ENCODE measurements around the gene NUBP2. TPM values are rescaled to one million over a fixed set of nuclear protein-coding genes. Genes with fewer than 3 reads are reported as not detected.

Gene NUBP2
- total and polyA plus RNA-seq, 10 of the 15 experiments (the other 5 are each of a cell fraction or from before 2014, with no cell fraction given): 1.9 to 129 (median 51.7) TPM

GRCh38 chr16:1791943-1792812 is 9.4 kb downstream of the NUBP2 start:
- no TSS peak for BruUV-seq (replicated peaks)
- H3K4me2 ChIP-seq (ENCODE audit: control insufficient read depth, insufficient read depth): no peak overlapping the region
- CTCF ChIA-PET: no interaction called here
- H3K4me1 ChIP-seq (ENCODE audit: control insufficient read depth, insufficient read depth, low read length): no peaks in the 10 kb centered on the region
- no peak overlapping the region for H3K4me3 ChIP-seq
- SMC1A ChIA-PET (ENCODE audit: uncharacterized antibody, unreplicated experiment): no interaction called here
- POLR2A ChIA-PET: interaction anchor here (1.0 kb wide), 1 partner anchor 14 kb away, joined by 4 read pairs; no protein-coding TSS in a partner anchor
- peaks cover 0 to 9% of the 10 kb centered on the region in 2 experiments; a peak in 3 of 4 replicates for H3K36me3 ChIP-seq (ENCODE audit: control insufficient read depth in 2 of 2, insufficient read depth in 2 of 2, low read length in 1 of 2)
- H3K79me2 ChIP-seq (ENCODE audit: control insufficient read depth, insufficient read depth, low read length): no peaks in the 10 kb centered on the region; the same call in 1 of the 2 replicates
- WGBS (ENCODE audit: insufficient coverage, insufficient replicate concordance, low lambda C conversion rate, missing lambda C conversion rate): 94% methylated on average over 42 of the region's 59 CpGs
- H3K9ac ChIP-seq (ENCODE audit: control insufficient read depth, insufficient read depth, low read length): no peak overlapping the region
- TF ChIP-seq POLR2A (IDR thresholded peaks at IDR 0.05; ENCODE audit: low read depth, low read length) (peak; percentile 38; the same call in 1 of the 2 replicates), EED (IDR thresholded peaks at IDR 0.05; ENCODE audit: low read depth) (no peak), USF1 (IDR thresholded peaks at IDR 0.05; ENCODE audit: borderline replicate concordance, extremely low read length, insufficient read depth, low read depth, low read length) (no peak)
- in situ Hi-C loops (cut with MboI): no loop called here
- no peak for FAIRE-seq
- no peak overlapping the region for H3K27ac ChIP-seq (ENCODE audit: control insufficient read depth, insufficient read depth)
- intact Hi-C loops (cut with micrococcal nuclease; ENCODE audit: unreplicated experiment): no loop called here
- RAD21 ChIA-PET (ENCODE audit: unreplicated experiment): no interaction called here
- no peaks in the 10 kb centered on the region for H3K27me3 ChIP-seq (replicated peaks in 1 of 2; ENCODE audit: control insufficient read depth in 2 of 2, insufficient read depth in 2 of 2, low read length in 1 of 2)
- H4K20me1 ChIP-seq (ENCODE audit: control insufficient read depth, insufficient read depth): no peaks in the 10 kb centered on the region
- H3K9me3 ChIP-seq (replicated peaks; ENCODE audit: control insufficient read depth, insufficient read depth, low read length): no peaks in the 10 kb centered on the region
- no peak for ATAC-seq
- H2AFZ ChIP-seq (ENCODE audit: control insufficient read depth, low read depth, low read length): no peak overlapping the region
- DNase-seq (ENCODE audit: low read depth, low spot score): no peak

GRCh38 chr16:1792836-1793577 is 10.2 kb downstream of the NUBP2 start:
- in situ Hi-C loops (cut with MboI) (no loop called here), intact Hi-C loops (cut with micrococcal nuclease; ENCODE audit: unreplicated experiment) (no loop called here)
- Histone ChIP-seq H3K9ac (ENCODE audit: control insufficient read depth, insufficient read depth, low read length) (no peak overlapping the region), H3K27ac (ENCODE audit: control insufficient read depth, insufficient read depth) (no peak overlapping the region), H2AFZ (ENCODE audit: control insufficient read depth, low read depth, low read length) (no peak overlapping the region), H3K4me2 (ENCODE audit: control insufficient read depth, insufficient read depth) (no peak overlapping the region), H3K9me3 (replicated peaks; ENCODE audit: control insufficient read depth, insufficient read depth, low read length) (no peaks in the 10 kb centered on the region; the same call in 2 of the 3 replicates), H3K79me2 (ENCODE audit: control insufficient read depth, insufficient read depth, low read length) (no peaks in the 10 kb centered on the region), H4K20me1 (ENCODE audit: control insufficient read depth, insufficient read depth) (no peaks in the 10 kb centered on the region), H3K4me1 (ENCODE audit: control insufficient read depth, insufficient read depth, low read length) (no peaks in the 10 kb centered on the region), H3K4me3 (no peak overlapping the region), H3K36me3 (ENCODE audit: control insufficient read depth in 2 of 2, insufficient read depth in 2 of 2, low read length in 1 of 2) (peaks cover 0 to 7% of the 10 kb centered on the region in 2 experiments; a peak in 3 of 4 replicates), H3K27me3 (replicated peaks in 1 of 2; ENCODE audit: control insufficient read depth in 2 of 2, insufficient read depth in 2 of 2, low read length in 1 of 2) (no peaks in the 10 kb centered on the region)
- ChIA-PET POLR2A (no interaction called here), CTCF (no interaction called here), SMC1A (ENCODE audit: uncharacterized antibody, unreplicated experiment) (no interaction called here), RAD21 (ENCODE audit: unreplicated experiment) (no interaction called here)
- BruUV-seq (replicated peaks): no TSS peak
- ATAC-seq: no peak
- 94% methylated on average over 33 of the region's 33 CpGs for WGBS (ENCODE audit: insufficient coverage, insufficient replicate concordance, low lambda C conversion rate, missing lambda C conversion rate)
- FAIRE-seq: no peak
- TF ChIP-seq ZNF622 (IDR thresholded peaks at IDR 0.05): no peak
- DNase-seq (ENCODE audit: low read depth, low spot score): no peak
